Fibroblast of gingiva (primary cell): Measurements from ENCODE around the gene CLBA1.
"Not testable (repeated sequence)": the region's sequence is repeated elsewhere in the genome, so short reads cannot be mapped to it uniquely, and the experiment has no call there.

Experiments
- DNase-seq: peaks from one replicate; pipeline ENCODE4 v3.0.0-alpha.2; 2011; ENCODE audit warnings: low read depth

CLBA1 gene

DNA sequence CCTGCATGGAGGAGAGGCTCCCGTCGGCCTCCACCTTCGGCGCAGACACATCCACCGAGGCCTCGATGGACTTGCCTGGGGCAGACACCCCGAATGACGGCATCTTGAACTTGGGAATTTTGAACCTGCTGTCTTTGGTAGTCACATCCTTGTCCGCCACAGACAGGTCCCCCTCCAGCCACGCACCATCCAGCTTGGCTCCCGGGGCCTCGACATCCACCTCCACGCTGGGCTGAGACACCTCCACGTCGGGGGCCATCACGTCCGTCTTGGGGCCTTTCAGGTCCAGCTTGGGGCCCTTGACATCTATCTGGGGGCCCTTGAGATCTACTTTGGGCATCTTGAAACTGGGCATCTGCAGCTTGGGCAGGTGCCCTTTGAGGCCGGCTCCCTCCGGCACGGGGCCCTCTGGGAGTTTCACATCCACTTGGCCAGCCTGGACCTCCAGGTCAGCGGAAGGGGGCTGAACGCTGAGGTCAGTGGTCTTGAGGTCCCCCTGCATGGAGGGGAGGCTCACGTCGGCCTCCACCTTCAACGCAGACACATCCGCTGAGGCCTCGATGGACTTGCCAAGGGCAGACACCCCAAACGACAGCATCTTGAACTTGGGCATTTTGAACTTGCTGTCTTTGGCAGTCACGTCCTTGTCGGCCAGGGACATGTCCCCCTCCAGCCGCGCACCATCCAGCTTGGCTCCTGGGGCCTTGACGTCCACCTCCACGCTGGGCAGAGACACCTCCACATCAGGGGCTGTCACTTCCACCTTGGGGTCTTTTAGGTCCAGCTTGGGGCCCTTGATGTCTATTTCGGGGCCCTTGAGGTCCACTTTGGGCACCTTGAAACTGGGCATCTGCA is 37.5 kb upstream of the CLBA1 start:
- DNase-seq: not testable (repeated sequence)

DNA sequence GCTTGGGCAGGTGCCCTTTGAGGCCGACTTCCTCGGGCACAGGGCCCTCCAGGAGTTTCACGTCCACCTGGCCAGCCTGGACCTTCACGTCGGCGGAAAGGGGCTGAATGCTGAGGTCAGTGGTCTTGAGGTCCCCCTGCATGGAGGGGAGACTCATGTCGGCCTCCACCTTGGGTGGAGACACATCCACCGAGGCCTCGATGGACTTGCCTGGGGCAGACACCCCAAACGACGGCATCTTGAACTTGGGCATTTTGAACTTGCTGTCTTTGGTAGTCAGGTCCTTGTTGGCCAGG is 36.9 kb upstream of the CLBA1 start:
- DNase-seq: no peak

DNA sequence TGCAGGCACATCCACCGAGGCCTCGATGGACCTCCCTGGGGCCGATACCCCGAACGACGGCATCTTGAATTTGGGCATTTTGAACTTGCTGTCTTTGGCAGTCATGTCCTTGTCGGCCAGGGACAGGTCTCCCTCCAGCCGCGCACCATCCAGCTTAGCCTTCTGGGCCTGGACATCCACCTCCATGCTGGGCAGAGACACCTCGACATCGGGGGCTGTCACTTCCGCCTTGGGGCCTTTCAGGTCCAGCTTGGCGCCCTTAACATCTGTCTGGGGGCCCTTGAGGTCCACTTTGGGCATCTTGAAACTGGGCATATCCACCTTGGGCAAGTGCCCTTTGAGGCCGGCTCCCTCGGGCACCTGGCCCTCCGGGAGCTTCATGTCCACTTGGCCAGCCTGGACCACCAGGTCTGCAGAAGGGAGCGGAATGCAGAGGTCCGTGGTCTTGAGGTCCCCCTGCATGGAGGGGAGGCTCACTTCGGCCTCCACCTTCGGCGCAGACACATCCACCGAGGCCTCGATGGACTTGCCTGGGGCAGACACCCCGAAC is 36.1 kb upstream of the CLBA1 start:
- DNase-seq: not testable (repeated sequence)

DNA sequence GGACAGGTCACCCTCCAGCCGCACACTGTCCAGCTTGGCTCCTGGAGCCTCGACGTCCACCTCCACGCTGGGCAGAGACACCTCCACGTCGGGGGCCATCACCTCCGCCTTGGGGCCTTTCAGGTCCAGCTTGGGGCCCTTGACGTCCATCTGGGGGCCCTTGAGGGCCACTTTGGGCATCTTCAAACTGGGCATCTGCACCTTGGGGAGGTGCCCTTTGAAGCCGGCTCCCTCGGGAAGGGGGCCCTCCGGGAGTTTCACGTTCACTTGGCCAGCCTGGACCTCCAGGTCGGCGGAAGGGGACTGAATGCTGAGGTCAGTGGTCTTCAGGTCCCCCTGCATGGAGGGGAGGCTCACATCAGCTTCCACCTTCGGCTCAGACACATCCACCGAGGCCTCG is 35.6 kb upstream of the CLBA1 start:
- no peak for DNase-seq

DNA sequence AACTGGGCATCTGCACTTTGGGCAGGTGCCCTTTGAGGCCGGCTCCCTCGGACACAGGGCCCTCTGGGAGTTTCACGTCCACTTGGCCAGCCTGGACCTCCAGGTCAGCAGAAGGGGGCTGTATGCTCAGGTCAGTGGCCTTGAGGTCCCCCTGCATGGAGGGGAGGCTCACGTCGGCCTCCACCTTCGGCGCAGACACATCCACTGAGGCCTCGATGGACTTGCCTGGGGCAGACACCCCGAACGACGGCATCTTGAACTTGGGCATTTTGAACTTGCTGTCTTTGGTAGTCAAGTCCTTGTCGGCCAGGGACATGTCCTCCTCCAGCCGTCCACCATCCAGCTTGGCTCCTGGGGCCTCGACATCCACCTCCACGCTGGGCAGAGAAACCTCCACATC is 34.9 kb upstream of the CLBA1 start:
- not testable (repeated sequence) for DNase-seq

DNA sequence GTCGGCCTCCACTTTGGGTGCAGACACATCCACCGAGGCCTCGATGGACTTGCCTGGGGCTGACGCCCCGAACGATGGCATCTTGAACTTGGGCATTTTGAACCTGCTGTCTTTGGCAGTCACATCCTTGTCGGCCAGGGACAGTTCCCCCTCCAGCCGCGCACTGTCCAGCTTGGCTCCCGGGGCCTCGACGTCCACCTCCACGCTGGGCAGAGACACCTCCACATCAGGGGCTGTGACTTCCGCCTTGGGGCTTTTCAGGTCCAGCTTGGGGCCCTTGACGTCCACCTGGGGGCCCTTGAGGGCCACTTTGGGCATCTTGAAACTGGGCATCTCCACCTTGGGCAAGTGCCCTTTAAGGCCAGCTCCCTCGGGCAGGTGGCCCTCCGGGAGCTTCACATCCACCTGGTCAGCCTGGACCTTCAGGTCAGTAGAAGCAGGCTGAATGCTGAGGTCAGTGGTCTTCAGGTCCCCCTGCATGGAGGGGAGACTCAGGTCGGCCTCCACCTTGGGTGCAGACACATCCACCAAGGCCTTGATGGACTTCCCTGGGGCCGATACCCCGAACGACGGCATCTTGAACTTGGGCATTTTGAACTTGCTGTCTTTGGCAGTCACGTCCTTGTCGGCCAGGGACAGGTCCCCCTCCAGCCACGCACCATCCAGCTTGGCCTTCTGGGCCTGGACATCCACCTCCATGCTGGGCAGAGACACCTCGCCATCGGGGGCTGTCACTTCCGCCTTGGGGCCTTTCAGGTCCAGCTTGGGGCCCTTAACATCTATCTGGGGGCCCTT is 33.5 kb upstream of the CLBA1 start:
- not testable (repeated sequence) for DNase-seq

DNA sequence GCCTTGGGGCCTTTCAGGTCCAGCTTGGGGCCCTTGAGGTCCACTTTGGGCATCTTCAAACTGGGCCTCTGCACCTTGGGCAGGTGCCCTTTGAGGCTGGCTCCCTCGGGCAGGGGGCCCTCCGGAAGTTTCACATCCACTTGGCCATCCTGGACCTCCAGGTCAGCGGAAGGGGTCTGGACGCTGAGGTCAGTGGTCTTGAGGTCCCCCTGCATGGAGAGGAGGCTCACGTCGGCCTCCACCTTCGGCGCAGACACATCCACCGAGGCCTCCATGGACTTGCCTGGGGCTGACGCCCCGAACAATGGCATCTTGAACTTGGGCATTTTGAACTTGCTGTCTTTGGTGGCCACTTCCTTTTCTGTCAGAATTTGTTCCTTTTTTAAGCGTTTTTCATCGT is 32.5 kb upstream of the CLBA1 start:
- no peak for DNase-seq

DNA sequence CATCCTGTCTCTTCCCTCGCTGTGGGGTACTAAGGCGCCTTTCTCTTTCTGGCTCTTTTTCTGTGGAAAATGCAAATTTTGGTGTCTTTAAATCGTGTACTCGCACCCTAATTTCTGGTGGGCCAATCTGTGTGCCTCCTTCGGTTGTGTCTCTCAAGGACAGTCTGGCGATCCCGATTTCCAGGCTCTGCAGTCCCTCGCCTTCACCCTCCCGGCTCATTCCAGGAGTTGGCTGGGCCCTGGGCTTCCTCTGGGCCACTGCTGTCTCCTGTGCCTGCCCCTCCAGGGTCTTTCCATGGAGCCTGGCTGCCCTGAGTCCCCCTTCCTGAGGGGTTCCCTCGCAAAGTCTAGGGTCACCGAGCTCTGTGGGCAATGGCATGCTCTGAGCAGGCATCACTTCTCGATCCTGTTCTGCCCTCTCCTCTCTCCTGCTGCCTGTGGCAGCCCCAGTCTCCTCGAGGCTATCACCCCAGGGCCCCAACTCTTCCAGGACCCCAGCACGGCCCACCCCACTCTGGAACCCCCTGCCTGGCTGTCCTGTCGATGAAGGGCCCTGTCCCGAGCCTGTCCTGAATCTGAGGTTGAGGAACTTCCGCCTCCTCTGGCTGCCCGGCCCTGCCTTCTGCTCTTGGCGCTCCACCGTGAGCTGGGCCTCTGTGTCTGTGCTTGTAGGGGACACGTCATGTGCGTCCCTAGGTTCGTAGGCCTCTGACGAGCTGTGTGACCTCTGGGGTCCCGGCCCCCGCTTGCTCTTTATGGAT is 31.5 kb upstream of the CLBA1 start:
- DNase-seq: no peak

DNA sequence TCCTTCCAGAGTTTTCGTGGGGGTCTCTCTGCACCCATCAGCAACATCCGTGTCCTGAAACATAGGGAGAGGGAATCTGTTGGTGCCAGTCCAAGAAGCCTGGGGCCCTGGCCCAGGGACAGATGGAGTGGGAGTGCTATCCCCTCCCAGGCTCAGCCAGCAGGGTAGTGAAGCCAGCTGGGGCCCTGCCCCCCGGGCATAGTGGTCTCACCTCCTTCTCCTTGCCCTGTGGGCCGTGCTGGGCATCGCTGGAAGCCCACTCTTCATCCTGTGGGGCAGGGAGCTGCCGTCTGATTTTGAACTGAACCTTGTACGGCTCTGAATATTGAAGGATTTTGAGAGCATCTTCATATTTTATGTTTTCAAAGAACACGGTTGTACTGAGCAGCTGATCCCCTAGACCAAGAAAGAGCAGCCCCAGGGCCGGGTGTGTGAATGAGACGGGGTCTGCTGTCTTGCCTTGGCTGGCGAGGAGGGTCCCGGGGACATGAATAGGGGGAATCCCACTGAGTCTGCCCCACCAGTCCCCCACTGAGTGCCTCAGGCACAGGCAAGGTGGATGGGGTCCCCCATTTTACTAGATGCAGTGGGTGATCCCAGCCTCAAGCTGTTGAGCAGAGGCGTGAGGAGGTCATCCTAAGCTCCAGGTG is 30.7 kb upstream of the CLBA1 start:
- no peak for DNase-seq

DNA sequence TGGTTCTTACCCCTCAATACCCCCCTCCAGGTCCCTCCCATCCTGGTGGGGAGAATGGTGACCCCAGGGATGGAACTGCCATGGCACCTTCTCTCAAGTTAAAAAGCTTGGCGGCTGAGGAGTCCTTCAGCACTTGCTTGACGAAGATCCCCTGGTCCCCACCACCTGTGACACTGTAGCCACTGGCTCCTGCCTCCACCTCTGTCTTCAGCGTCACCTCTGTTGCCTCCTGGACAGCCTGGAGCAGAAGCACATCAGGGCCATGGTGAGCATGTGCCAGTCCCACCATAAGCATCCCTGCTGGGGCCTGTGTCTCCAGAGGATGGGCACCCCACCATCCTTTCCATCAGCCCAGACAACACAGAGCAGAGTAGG is 30.2 kb upstream of the CLBA1 start:
- no peak for DNase-seq

DNA sequence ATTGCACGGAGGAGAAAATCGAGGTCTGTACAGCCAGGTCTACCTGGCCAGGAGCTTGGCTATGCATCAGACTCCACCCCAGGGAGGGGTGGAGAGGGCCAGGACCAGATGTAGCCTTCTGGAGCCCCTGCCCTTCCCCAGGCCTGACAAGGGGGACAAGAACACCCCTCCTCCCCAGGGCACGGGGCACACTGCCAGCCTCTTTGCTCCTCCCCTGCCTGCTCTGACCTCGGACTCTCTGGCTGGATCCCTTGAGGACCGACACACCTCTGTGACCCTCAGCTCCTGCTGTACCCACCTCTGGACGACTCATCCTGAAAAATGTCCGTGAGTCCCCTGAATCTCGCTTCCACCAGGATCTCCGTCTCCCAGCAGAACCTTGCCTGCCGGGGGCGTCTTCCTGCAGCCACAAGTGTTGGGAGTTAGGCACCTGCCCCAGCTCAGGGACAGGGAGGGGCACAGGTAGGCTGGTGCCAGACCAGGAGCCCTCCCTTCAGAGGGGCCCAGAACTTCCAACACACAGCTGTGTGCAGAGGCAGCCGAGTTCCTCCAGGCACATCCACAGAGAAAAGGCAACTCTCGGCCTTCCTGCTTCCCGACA is 29.2 kb upstream of the CLBA1 start:
- DNase-seq: no peak

DNA sequence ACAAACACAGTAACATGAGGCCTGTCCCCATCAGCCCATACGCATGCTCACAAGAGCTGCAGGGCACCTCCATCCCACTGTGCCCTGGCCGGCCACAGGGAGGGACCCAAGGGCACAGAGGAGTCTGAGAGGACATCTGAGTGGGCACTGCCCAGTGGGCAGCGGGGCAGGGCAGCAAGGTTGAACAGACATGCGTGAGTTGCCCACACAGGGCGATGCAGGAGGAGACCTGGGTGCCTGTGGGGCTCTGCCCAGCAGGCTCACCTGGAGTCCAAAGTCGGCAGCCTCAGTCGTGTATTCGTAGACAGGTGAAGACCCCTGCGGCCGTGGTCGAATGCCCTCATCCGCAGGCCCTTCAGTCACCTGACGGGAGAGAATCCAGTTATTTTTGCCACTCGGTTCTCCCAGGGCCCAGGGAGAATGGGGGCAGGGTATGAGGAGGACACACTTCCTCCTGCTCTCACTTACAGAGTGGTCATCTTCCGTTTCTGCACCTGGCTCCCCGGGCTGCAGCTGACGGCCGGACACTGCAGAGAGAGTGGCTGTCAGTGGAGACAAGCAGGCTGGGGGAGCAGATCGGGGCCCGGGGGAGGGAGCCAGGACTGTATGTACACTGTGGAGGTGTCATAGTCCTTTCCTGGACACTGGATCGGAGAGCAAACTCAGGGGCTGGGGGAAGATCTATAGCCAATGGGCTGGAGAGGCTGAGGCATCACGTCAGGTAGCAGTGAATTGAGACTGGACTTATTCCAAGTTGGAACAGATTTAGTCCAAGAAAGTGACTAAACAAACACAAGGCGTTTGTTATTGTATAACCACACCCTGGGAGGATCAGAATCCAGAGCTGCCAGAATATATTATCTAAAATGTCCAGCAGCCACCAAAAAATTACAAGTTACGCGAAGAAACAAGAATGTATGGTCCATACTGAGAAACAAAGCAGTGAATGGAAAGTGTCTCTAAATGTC is 28.2 kb upstream of the CLBA1 start:
- DNase-seq: no peak

DNA sequence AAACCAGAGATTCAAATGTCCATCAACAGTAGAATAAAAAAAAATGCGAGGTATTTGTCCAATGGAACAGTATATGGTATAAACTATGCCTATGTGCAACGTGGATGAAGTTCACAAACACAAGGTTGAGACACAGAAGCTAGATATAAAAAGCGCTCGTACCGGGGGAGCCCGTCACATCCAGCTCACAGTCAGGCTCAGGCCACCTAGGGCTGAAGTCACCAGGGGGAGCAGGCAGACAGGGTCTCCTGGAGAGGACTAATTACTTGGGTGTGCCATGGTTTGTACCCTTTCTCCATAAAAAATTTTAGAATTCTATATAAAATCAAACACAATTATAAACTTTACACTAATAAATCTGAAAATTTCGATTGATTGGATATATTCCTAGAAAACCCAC is 21.0 kb upstream of the CLBA1 start:
- DNase-seq: no peak

DNA sequence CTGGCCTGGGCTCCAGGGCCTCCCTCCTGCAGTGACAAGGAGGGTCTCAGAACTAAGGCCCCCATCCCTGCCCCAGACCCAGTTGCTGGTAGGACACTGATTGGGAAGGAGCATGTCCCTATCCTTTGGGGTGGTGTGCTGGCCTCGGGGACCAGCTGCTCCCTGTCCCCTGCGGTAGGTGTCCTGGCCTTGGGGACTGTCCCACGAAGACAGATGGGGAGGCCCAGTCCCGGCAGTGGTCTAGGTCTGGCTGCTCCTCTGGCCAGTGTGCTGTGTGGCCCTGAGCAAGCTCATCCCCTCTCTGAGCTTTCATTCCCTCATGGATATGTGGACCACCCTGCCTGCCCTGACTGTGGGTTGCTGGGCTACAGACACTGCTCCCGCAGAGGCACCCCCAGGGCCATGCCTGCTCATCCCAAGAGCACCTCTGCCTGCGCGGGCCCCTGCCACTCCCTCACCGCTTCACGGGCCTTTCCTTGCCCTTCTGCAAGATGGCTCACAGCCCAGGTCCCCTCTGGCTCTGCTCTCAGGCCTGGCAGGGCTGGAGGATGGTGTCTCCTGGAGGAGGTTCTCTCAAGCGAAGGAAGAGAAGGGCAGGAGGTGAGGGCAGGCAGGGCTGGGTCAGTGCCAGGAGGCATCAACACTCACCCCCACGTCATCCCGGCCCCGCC is 19.9 kb upstream of the CLBA1 start:
- DNase-seq: no peak

DNA sequence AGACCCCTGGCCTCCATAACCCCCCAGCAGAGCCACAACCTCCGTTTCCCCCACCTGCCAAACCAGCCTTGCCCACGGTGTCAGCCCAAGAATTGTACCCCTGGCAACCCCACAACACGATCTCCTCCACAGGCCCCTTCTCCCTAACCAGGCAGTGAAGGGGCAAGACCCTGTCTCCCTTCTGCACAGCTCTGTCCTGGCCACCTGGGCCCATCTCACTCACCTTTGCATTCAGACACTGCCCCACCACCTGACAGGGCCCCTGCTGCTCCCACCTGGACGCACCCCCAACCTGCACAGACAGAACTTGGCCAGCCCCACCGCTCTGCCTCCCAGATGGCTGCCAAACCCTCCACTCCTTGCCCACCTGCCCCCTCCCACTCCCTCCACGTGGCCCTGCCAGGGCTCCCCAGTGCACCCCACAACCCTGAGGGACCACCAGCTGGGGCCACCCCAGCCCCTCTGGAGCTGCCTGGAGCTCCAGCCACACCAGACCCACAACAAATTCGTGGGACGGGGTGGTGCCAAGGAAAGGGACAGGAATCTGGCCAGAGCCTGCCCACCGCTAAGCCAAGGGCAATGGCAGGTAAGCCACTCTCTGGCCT is 19.2 kb upstream of the CLBA1 start:
- DNase-seq: no peak

DNA sequence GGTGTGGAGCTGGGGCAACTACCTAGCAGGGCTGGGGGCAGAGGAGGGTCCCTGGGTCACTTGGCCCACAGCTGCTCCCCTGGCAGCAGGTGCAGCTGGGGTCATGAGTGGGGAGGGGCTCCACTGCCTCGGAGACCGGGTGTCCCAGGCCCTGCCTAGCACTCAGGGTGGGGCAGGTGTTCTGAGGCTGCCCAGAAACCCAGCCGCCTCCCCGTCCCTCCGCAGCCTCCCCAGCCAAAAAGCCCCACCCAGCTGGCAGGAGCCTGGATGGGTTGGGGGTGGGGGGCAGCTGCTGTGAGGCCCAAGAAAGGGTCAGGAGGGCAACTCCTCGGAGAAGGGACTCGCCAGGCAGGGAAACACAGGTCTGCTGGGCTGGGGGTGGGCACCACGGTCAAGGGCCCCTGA is 18.6 kb upstream of the CLBA1 start:
- no peak for DNase-seq

DNA sequence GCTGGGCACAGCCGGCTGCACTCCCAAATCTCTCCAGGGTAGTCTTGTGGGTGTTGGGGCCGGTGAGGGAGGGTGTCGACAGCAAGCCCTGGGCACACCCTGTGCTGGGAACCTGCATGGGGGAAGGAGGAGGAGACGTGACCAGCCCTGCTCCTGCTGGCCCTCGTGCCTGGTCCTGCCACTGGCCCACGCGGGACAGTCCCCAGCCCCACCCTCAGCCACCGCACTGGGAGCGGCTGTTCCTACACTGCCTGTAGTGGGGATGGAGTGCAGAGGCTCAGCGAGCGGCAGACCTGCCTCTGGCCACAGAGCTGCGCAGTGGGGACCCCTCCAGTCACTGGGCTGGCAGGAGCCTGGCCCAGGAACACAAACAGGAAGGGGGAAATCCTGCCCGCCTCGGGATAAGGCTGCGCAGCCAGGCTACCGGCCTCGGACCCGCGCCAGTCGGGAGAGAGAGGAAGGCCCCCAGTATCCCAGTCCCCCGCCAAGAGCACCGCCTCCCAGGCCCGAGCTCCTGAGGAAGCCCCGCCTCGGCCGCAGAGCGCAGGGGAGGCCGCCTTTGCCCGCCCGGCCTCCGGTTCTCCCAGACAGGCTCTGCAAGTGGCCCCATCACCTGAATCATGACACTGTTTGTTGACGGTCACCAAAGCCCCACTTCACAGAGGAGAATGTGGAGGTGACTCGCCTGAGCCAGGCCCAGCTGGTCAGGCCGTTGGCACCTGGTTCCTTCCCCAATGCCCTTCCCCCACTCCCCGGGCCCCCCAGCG is 18.0 kb upstream of the CLBA1 start:
- no peak for DNase-seq

DNA sequence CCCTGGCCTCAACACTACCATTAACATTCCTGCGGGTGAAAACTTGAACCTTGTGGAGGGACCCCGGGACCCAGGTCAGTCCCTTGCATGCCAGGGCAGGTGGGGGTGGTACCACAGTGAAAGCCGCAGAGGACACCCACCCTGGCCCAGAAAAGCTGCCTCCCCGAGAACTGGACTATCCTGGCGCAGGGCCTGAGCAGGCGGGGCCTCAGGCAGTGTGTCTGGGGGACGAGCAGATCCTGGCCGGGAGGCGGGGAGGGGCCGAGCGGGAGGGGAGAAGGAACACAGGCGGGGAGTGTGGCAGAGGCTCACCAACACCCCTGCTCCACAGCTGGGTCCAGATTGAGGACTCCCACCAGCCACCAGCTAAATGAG is 17.4 kb upstream of the CLBA1 start:
- no peak for DNase-seq
